ENCODE results near the gene INSYN2B. TPM values are rescaled to one million over a fixed set of nuclear protein-coding genes. Genes with fewer than 3 reads are reported as not detected.
A peak's percentile ranks its signal among the peaks of the same experiment; 100 is the strongest.

The INSYN2B gene
- total RNA-seq, 1 experiment from 2014 or later = 1.5 TPM

- Histone ChIP-seq H3K4me2 (ENCODE audit: low read length) (no peak overlapping the region), H3K4me1 (ENCODE audit: insufficient read depth, low read length) (peaks cover 3% of the 10 kb centered on the region; the same call in 1 of the 2 replicates), H3K9me2 (replicated peaks; ENCODE audit: low read length) (no peaks in the 10 kb centered on the region), H3K36me3 (ENCODE audit: low read depth, low read length) (no peaks in the 10 kb centered on the region; the same call in 1 of the 2 replicates), H3K79me2 (ENCODE audit: low read length) (no peaks in the 10 kb centered on the region), H3K9ac (ENCODE audit: low read length) (no peak overlapping the region), H3K27ac (ENCODE audit: low read length) (no peak overlapping the region), H3K9me3 (ENCODE audit: low read length) (peaks cover 9% of the 10 kb centered on the region; the same call in 1 of the 2 replicates), H3K4me3 (ENCODE audit: low read length) (no peak overlapping the region), H4K20me1 (ENCODE audit: low read length) (no peaks in the 10 kb centered on the region), H3K27me3 (ENCODE audit: low read length) (no peaks in the 10 kb centered on the region), H3F3A (ENCODE audit: low read length, unreplicated experiment) (no peaks in the 10 kb centered on the region), H2AFZ (ENCODE audit: low read length) (no peak overlapping the region)
- CTCF ChIA-PET = no interaction called here
- ATAC-seq (no peak), DNase-seq (no peak)
- TF ChIP-seq EZH2phosphoT487 (IDR thresholded peaks at IDR 0.05; ENCODE audit: borderline replicate concordance, low read length) = no peak
- no peak for TF ChIP-seq EZH2 (IDR thresholded peaks at IDR 0.05; ENCODE audit: low read length, unreplicated experiment)
- no TSS peak for BruUV-seq (replicated peaks)
- POLR2A ChIA-PET (ENCODE audit: unreplicated experiment) = no interaction called here
- intact Hi-C loops (cut with micrococcal nuclease) = no loop called here
Measured at GRCh38 chr5:169851321-169851850, 128.9 kb downstream of the INSYN2B start.

GRCh38 chr5:169850409-169850808 lies 129.9 kb downstream of the INSYN2B start:
- H3F3A ChIP-seq (ENCODE audit: low read length, unreplicated experiment) = no peaks in the 10 kb centered on the region
- CTCF ChIA-PET = no interaction called here
- POLR2A ChIA-PET (ENCODE audit: unreplicated experiment) = no interaction called here
- H3K9ac ChIP-seq (ENCODE audit: low read length) = no peak overlapping the region
- H3K4me2 ChIP-seq (ENCODE audit: low read length) = no peak overlapping the region
- H3K9me3 ChIP-seq (ENCODE audit: low read length) = peaks cover 9% of the 10 kb centered on the region; the same call in 1 of the 2 replicates
- BruUV-seq (replicated peaks) = no TSS peak
- no peak overlapping the region for H3K4me3 ChIP-seq (ENCODE audit: low read length)
- no peak for ATAC-seq
- no peaks in the 10 kb centered on the region for H3K27me3 ChIP-seq (ENCODE audit: low read length)
- H3K27ac ChIP-seq (ENCODE audit: low read length) = no peak overlapping the region
- H3K79me2 ChIP-seq (ENCODE audit: low read length) = no peaks in the 10 kb centered on the region
- H3K9me2 ChIP-seq (replicated peaks; ENCODE audit: low read length) = no peaks in the 10 kb centered on the region
- intact Hi-C loops (cut with micrococcal nuclease) = no loop called here
- H3K36me3 ChIP-seq (ENCODE audit: low read depth, low read length) = no peaks in the 10 kb centered on the region; the same call in 1 of the 2 replicates
- H3K4me1 ChIP-seq (ENCODE audit: insufficient read depth, low read length) = no peaks in the 10 kb centered on the region
- no peaks in the 10 kb centered on the region for H4K20me1 ChIP-seq (ENCODE audit: low read length)
- no peak overlapping the region for H2AFZ ChIP-seq (ENCODE audit: low read length)
- DNase-seq = no peak
- TF ChIP-seq EZH2phosphoT487 (IDR thresholded peaks at IDR 0.05; ENCODE audit: borderline replicate concordance, low read length) (no peak), CTCF (conservative IDR thresholded peaks at IDR 0.05; ENCODE audit: low read depth, low read length) (peak; percentile 60)

GRCh38 chr5:169848792-169849191 lies 131.5 kb downstream of the INSYN2B start:
- DNase-seq = no peak
- ATAC-seq = no peak
- Histone ChIP-seq H3K36me3 (ENCODE audit: low read depth, low read length) (no peaks in the 10 kb centered on the region; the same call in 1 of the 2 replicates), H2AFZ (ENCODE audit: low read length) (no peak overlapping the region), H3K4me1 (ENCODE audit: insufficient read depth, low read length) (no peaks in the 10 kb centered on the region), H3K4me3 (ENCODE audit: low read length) (no peak overlapping the region), H3K27me3 (ENCODE audit: low read length) (no peaks in the 10 kb centered on the region), H3K27ac (ENCODE audit: low read length) (no peak overlapping the region), H3K79me2 (ENCODE audit: low read length) (no peaks in the 10 kb centered on the region), H3K9ac (ENCODE audit: low read length) (no peak overlapping the region), H4K20me1 (ENCODE audit: low read length) (no peaks in the 10 kb centered on the region), H3K9me3 (ENCODE audit: low read length) (peaks cover 9% of the 10 kb centered on the region; the same call in 1 of the 2 replicates), H3K9me2 (replicated peaks; ENCODE audit: low read length) (no peaks in the 10 kb centered on the region), H3K4me2 (ENCODE audit: low read length) (no peak overlapping the region), H3F3A (ENCODE audit: low read length, unreplicated experiment) (no peaks in the 10 kb centered on the region)
- POLR2A ChIA-PET (ENCODE audit: unreplicated experiment) = no interaction called here
- BruUV-seq (replicated peaks) = no TSS peak
- intact Hi-C loops (cut with micrococcal nuclease) = no loop called here
- CTCF ChIA-PET = no interaction called here
- TF ChIP-seq EZH2phosphoT487 (IDR thresholded peaks at IDR 0.05; ENCODE audit: borderline replicate concordance, low read length) = no peak
- no peak for TF ChIP-seq CTCF (conservative IDR thresholded peaks at IDR 0.05; ENCODE audit: low read depth, low read length)
- no peak for TF ChIP-seq EZH2 (IDR thresholded peaks at IDR 0.05; ENCODE audit: low read length, unreplicated experiment)
